GM23338 (cell line): ENCODE measurements around the gene LYST. TPM values are rescaled to one million over a fixed set of nuclear protein-coding genes. Genes with fewer than 3 reads are reported as not detected.

Experiments used
- ATAC-seq: fragments of 200-7000 bp; cut with Tn5 transposase; 3 replicates; pipeline ENCODE4 v1.9.1; 2020
- DNase-seq: peaks from one replicate; pipeline ENCODE4 v3.0.0-alpha.2; 2015; ENCODE audit warnings: low spot score
- H2AFZ ChIP-seq: fragments of 200-600 bp; sonication (generic); 2 replicates; pipeline ENCODE4 v1.8.0; 2016; ENCODE audit warnings: antibody characterized with exemption, mild to moderate bottlenecking, moderate library complexity
- H3F3A ChIP-seq: fragments of 200-600 bp; sonication (generic); replicated peaks from 2 replicates; pipeline ENCODE4 v1.8.0; 2017; ENCODE audit warnings: antibody characterized with exemption, mixed run types, low read depth
- H3K27ac ChIP-seq: fragments of 200-600 bp; sonication (generic); 2 replicates; pipeline ENCODE4 v1.6.1; 2016; ENCODE audit warnings: low read depth
- H3K27me3 ChIP-seq: fragments of 200-600 bp; sonication (generic); 2 replicates; pipeline ENCODE4 v1.8.0; 2016; ENCODE audit warnings: mild to moderate bottlenecking, mixed run types, moderate library complexity; ENCODE audit not compliant: insufficient read depth
- H3K36me3 ChIP-seq: fragments of 200-600 bp; sonication (generic); 2 replicates; pipeline ENCODE4 v1.8.0; 2016; ENCODE audit warnings: mild to moderate bottlenecking; ENCODE audit not compliant: insufficient read depth
- H3K4me1 ChIP-seq: fragments of 200-600 bp; sonication (generic); 2 replicates; pipeline ENCODE4 v1.8.0; 2016; ENCODE audit warnings: mild to moderate bottlenecking, moderate library complexity; ENCODE audit not compliant: insufficient read depth
- H3K4me2 ChIP-seq: fragments of 200-600 bp; sonication (generic); 2 replicates; pipeline ENCODE4 v1.7.1; 2017; ENCODE audit warnings: mixed run types
- H3K4me3 ChIP-seq: fragments of 200-600 bp; sonication (generic); 2 replicates; pipeline ENCODE4 v1.6.1; 2016; ENCODE audit warnings: mixed run types
- H3K79me2 ChIP-seq: fragments of 200-600 bp; sonication (generic); replicated peaks from 2 replicates; pipeline ENCODE4 v1.8.0; 2017; ENCODE audit warnings: mild to moderate bottlenecking; ENCODE audit not compliant: insufficient read depth
- H3K9me2 ChIP-seq: fragments of 200-600 bp; sonication (generic); 2 replicates; pipeline ENCODE4 v1.8.0; 2017; ENCODE audit not compliant: insufficient read depth
- H4K20me1 ChIP-seq: fragments of 200-600 bp; sonication (generic); replicated peaks from 2 replicates; pipeline ENCODE4 v1.8.0; 2017; ENCODE audit warnings: mild to moderate bottlenecking; ENCODE audit not compliant: insufficient read depth
- H3K27ac Mint-ChIP-seq: 2 replicates; pipeline ENCODE4 v1.8.0; 2020; ENCODE audit warnings: inconsistent platforms, mild to moderate bottlenecking, moderate library complexity, mixed read lengths
- H3K27me3 Mint-ChIP-seq: 3 replicates; pipeline ENCODE4 v1.8.0; 2022; ENCODE audit warnings: low read depth, mild to moderate bottlenecking, moderate library complexity, mixed read lengths, inconsistent platforms; ENCODE audit not compliant: insufficient read depth, poor library complexity
- H3K36me3 Mint-ChIP-seq: 3 replicates; pipeline ENCODE4 v1.8.0; 2021; ENCODE audit warnings: low read depth, mild to moderate bottlenecking, inconsistent platforms, moderate library complexity, mixed read lengths
- H3K4me1 Mint-ChIP-seq: 3 replicates; pipeline ENCODE4 v1.8.0; 2020; ENCODE audit warnings: mild to moderate bottlenecking, inconsistent platforms, mixed read lengths
- H3K4me3 Mint-ChIP-seq: 3 replicates; pipeline ENCODE4 v1.8.0; 2021; ENCODE audit warnings: moderate library complexity, mild to moderate bottlenecking, inconsistent platforms, mixed read lengths
- H3K9me3 Mint-ChIP-seq: 3 replicates; pipeline ENCODE4 v1.8.0; 2020; ENCODE audit warnings: moderate library complexity, mild to moderate bottlenecking, inconsistent platforms, mixed read lengths
- CREB1 ChIP-seq: fragments of 250-450 bp; sonication (Bioruptor Pico); IDR thresholded peaks from 2 replicates; pipeline ENCODE4 v1.5.0; 2020; ENCODE audit warnings: low read depth, mild to moderate bottlenecking, moderate library complexity
- CTCF ChIP-seq, 2 experiments: fragments of 200-600 bp in 1 of 2; sonication (generic) in 1 of 2; conservative IDR thresholded peaks; 2 replicates each; pipeline versions ENCODE4 v1.5.1 to v1.6.1; 2016 to 2017; ENCODE audit warnings: antibody characterized with exemption in 2 of 2, low read depth in 2 of 2, mild to moderate bottlenecking in 2 of 2, moderate library complexity in 1 of 2
- ETS1 ChIP-seq: IDR thresholded peaks from 2 replicates; pipeline ENCODE4 v1.6.1; 2016; ENCODE audit warnings: antibody characterized with exemption
- EZH2 ChIP-seq: fragments of 200-600 bp; sonication (generic); IDR thresholded peaks from one replicate; pipeline ENCODE4 v1.8.0; 2017; ENCODE audit warnings: antibody characterized with exemption, mild to moderate bottlenecking, low read depth; ENCODE audit not compliant: unreplicated experiment
- EZH2phosphoT487 ChIP-seq: fragments of 200-600 bp; sonication (generic); IDR thresholded peaks from one replicate; pipeline ENCODE4 v1.8.1; 2018; ENCODE audit warnings: antibody characterized with exemption; ENCODE audit not compliant: unreplicated experiment
- JUNB ChIP-seq: IDR thresholded peaks from one replicate; pipeline ENCODE4 v1.6.1; 2016; ENCODE audit warnings: antibody characterized with exemption; ENCODE audit not compliant: unreplicated experiment
- NANOG ChIP-seq: IDR thresholded peaks from 2 replicates; pipeline ENCODE4 v1.6.1; 2016; ENCODE audit warnings: antibody characterized with exemption, borderline replicate concordance
- POLR2AphosphoS5 ChIP-seq: IDR thresholded peaks from 2 replicates; pipeline ENCODE4 v1.6.1; 2016; ENCODE audit warnings: antibody characterized with exemption, low read depth
- STAT1 ChIP-seq: IDR thresholded peaks from one replicate; pipeline ENCODE4 v1.6.1; 2016; ENCODE audit warnings: antibody characterized with exemption; ENCODE audit not compliant: unreplicated experiment
- ZNF114 ChIP-seq: fragments of 250-450 bp; sonication (Bioruptor Pico); IDR thresholded peaks from 2 replicates; pipeline ENCODE4 v1.5.0; 2020; ENCODE audit warnings: mild to moderate bottlenecking, moderate library complexity
- ZNF331 ChIP-seq: fragments of 250-450 bp; sonication (Bioruptor Pico); IDR thresholded peaks from 2 replicates; pipeline ENCODE4 v1.5.0; 2020; ENCODE audit warnings: low read depth, mild to moderate bottlenecking, moderate library complexity
- polyA plus RNA-seq: library from polyadenylated mRNA; unstranded; fragments of >200 nt; fragmentation: Nextera tagmentation; extraction: Ambion mirVana; gene quantifications from 2 replicates; pipeline ENCODE4 v1.2.1, GENCODE V29; 2016
- total RNA-seq: library from RNA; depleted of rRNA; stranded (reverse); fragments of >200 nt; shearing (Covaris generic); gene quantifications from 2 replicates; pipeline ENCODE4 v1.2.3, GENCODE V29; 2014
- TF ChIP-seq, protein P1 (sequence below): fragments of 250-450 bp; sonication (Bioruptor Pico); IDR thresholded peaks from 2 replicates; pipeline ENCODE4 v1.5.0; 2020; ENCODE audit warnings: mild to moderate bottlenecking, moderate library complexity
- TF ChIP-seq, protein P2 (sequence below): IDR thresholded peaks from one replicate; pipeline ENCODE4 v1.6.1; 2018; ENCODE audit warnings: antibody characterized with exemption; ENCODE audit not compliant: unreplicated experiment

The LYST gene
- total and polyA plus RNA-seq, 2 experiments from 2014 or later: 0.21 to 1.0 TPM

GRCh38 chr1:235901461-235901860 is 34.8 kb upstream of the LYST start:
- Histone ChIP-seq H3K4me3 (no peak overlapping the region), H3K4me1 (no peaks in the 10 kb centered on the region; the same call in 1 of the 2 replicates), H3K27me3 (no peaks in the 10 kb centered on the region), H3K79me2 (no peaks in the 10 kb centered on the region), H3F3A (no peaks in the 10 kb centered on the region), H3K36me3 (no peaks in the 10 kb centered on the region), H2AFZ (no peak overlapping the region), H3K4me2 (no peak overlapping the region), H3K27ac (no peak overlapping the region), H3K9me2 (peaks cover 2% of the 10 kb centered on the region; the same call in 1 of the 2 replicates), H4K20me1 (no peaks in the 10 kb centered on the region)
- Mint-ChIP-seq H3K36me3 (no peaks in the 10 kb centered on the region), H3K9me3 (no peaks in the 10 kb centered on the region; the same call in 2 of the 3 replicates), H3K4me3 (no peak overlapping the region), H3K27me3 (peaks cover 7% of the 10 kb centered on the region), H3K27ac (no peak overlapping the region), H3K4me1 (peaks cover 11% of the 10 kb centered on the region; the same call in 2 of the 3 replicates)
- ATAC-seq (no peak), DNase-seq (no peak)
- TF ChIP-seq JUNB: no peak
- TF ChIP-seq CREB1 (CRISPR knock-in tag): no peak
- TF ChIP-seq, protein P1, sequence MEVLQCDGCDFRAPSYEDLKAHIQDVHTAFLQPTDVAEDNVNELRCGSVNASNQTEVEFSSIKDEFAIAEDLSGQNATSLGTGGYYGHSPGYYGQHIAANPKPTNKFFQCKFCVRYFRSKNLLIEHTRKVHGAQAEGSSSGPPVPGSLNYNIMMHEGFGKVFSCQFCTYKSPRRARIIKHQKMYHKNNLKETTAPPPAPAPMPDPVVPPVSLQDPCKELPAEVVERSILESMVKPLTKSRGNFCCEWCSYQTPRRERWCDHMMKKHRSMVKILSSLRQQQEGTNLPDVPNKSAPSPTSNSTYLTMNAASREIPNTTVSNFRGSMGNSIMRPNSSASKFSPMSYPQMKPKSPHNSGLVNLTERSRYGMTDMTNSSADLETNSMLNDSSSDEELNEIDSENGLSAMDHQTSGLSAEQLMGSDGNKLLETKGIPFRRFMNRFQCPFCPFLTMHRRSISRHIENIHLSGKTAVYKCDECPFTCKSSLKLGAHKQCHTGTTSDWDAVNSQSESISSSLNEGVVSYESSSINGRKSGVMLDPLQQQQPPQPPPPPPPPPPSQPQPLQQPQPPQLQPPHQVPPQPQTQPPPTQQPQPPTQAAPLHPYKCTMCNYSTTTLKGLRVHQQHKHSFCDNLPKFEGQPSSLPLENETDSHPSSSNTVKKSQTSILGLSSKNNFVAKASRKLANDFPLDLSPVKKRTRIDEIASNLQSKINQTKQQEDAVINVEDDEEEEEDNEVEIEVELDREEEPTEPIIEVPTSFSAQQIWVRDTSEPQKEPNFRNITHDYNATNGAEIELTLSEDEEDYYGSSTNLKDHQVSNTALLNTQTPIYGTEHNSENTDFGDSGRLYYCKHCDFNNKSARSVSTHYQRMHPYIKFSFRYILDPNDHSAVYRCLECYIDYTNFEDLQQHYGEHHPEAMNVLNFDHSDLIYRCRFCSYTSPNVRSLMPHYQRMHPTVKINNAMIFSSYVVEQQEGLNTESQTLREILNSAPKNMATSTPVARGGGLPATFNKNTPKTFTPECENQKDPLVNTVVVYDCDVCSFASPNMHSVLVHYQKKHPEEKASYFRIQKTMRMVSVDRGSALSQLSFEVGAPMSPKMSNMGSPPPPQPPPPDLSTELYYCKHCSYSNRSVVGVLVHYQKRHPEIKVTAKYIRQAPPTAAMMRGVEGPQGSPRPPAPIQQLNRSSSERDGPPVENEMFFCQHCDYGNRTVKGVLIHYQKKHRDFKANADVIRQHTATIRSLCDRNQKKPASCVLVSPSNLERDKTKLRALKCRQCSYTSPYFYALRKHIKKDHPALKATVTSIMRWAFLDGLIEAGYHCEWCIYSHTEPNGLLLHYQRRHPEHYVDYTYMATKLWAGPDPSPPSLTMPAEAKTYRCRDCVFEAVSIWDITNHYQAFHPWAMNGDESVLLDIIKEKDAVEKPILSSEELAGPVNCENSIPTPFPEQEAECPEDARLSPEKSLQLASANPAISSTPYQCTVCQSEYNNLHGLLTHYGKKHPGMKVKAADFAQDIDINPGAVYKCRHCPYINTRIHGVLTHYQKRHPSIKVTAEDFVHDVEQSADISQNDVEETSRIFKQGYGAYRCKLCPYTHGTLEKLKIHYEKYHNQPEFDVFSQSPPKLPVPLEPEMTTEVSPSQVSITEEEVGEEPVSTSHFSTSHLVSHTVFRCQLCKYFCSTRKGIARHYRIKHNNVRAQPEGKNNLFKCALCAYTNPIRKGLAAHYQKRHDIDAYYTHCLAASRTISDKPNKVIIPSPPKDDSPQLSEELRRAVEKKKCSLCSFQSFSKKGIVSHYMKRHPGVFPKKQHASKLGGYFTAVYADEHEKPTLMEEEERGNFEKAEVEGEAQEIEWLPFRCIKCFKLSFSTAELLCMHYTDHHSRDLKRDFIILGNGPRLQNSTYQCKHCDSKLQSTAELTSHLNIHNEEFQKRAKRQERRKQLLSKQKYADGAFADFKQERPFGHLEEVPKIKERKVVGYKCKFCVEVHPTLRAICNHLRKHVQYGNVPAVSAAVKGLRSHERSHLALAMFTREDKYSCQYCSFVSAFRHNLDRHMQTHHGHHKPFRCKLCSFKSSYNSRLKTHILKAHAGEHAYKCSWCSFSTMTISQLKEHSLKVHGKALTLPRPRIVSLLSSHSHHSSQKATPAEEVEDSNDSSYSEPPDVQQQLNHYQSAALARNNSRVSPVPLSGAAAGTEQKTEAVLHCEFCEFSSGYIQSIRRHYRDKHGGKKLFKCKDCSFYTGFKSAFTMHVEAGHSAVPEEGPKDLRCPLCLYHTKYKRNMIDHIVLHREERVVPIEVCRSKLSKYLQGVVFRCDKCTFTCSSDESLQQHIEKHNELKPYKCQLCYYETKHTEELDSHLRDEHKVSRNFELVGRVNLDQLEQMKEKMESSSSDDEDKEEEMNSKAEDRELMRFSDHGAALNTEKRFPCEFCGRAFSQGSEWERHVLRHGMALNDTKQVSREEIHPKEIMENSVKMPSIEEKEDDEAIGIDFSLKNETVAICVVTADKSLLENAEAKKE (CRISPR knock-in tag): no peak
- TF ChIP-seq CTCF (conservative IDR thresholded peaks at IDR 0.05; ENCODE audit: low read depth in 2 of 2): no peak
- no peak for TF ChIP-seq ZNF331 (CRISPR knock-in tag)
- TF ChIP-seq ZNF114 (CRISPR knock-in tag): no peak
- TF ChIP-seq EZH2: no peak
- no peak for TF ChIP-seq STAT1
- TF ChIP-seq, protein P2, sequence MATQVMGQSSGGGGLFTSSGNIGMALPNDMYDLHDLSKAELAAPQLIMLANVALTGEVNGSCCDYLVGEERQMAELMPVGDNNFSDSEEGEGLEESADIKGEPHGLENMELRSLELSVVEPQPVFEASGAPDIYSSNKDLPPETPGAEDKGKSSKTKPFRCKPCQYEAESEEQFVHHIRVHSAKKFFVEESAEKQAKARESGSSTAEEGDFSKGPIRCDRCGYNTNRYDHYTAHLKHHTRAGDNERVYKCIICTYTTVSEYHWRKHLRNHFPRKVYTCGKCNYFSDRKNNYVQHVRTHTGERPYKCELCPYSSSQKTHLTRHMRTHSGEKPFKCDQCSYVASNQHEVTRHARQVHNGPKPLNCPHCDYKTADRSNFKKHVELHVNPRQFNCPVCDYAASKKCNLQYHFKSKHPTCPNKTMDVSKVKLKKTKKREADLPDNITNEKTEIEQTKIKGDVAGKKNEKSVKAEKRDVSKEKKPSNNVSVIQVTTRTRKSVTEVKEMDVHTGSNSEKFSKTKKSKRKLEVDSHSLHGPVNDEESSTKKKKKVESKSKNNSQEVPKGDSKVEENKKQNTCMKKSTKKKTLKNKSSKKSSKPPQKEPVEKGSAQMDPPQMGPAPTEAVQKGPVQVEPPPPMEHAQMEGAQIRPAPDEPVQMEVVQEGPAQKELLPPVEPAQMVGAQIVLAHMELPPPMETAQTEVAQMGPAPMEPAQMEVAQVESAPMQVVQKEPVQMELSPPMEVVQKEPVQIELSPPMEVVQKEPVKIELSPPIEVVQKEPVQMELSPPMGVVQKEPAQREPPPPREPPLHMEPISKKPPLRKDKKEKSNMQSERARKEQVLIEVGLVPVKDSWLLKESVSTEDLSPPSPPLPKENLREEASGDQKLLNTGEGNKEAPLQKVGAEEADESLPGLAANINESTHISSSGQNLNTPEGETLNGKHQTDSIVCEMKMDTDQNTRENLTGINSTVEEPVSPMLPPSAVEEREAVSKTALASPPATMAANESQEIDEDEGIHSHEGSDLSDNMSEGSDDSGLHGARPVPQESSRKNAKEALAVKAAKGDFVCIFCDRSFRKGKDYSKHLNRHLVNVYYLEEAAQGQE: no peak
- no peak for TF ChIP-seq ETS1
- TF ChIP-seq EZH2phosphoT487: no peak
- TF ChIP-seq POLR2AphosphoS5: no peak
- no peak for TF ChIP-seq NANOG
